ENCODE measurements around the gene ITGB3BP. TPM values are rescaled to one million over a fixed set of nuclear protein-coding genes. Genes with fewer than 3 reads are reported as not detected.

The ITGB3BP gene
- total and polyA plus RNA-seq, 2 donors = 34.2 to 63.8 TPM

GRCh38 chr1:63458750-63459149 lies 64.3 kb downstream of the ITGB3BP start:
- Histone ChIP-seq H3K27me3 (ENCODE audit: control insufficient read depth in 2 of 2, insufficient read depth in 1 of 2, low read length in 1 of 2) (no peaks in the 10 kb centered on the region), H3K36me3 (ENCODE audit: control insufficient read depth in 2 of 2, insufficient read depth in 2 of 2, low read length in 1 of 2) (no peaks in the 10 kb centered on the region), H3K9me3 (ENCODE audit: control insufficient read depth in 2 of 2, insufficient read depth in 1 of 2, low read length in 1 of 2) (no peaks in the 10 kb centered on the region), H3K4me3 (ENCODE audit: low read length in 2 of 2) (no peak overlapping the region), H3K4me1 (ENCODE audit: control insufficient read depth in 2 of 2, insufficient read depth in 2 of 2, low read length in 2 of 2) (no peaks in the 10 kb centered on the region), H3K27ac (ENCODE audit: low read depth in 1 of 2, low read length in 1 of 2) (no peak overlapping the region)
- no peak for DNase-seq (ENCODE audit: low read depth in 6 of 9, low spot score in 9 of 9)

GRCh38 chr1:63454269-63454668 lies 68.8 kb downstream of the ITGB3BP start:
- no peaks in the 10 kb centered on the region for H3K4me1 ChIP-seq (ENCODE audit: control insufficient read depth in 2 of 2, insufficient read depth in 2 of 2, low read length in 2 of 2)
- H3K4me3 ChIP-seq (ENCODE audit: low read length in 2 of 2) = no peak overlapping the region
- no peak for DNase-seq (ENCODE audit: low read depth in 6 of 9, low spot score in 9 of 9)
- H3K27me3 ChIP-seq (ENCODE audit: control insufficient read depth in 2 of 2, insufficient read depth in 1 of 2, low read length in 1 of 2) = no peaks in the 10 kb centered on the region
- no peaks in the 10 kb centered on the region for H3K36me3 ChIP-seq (ENCODE audit: control insufficient read depth in 2 of 2, insufficient read depth in 2 of 2, low read length in 1 of 2)
- no peak overlapping the region for H3K27ac ChIP-seq (ENCODE audit: low read depth in 1 of 2, low read length in 1 of 2)
- H3K9me3 ChIP-seq (ENCODE audit: control insufficient read depth in 2 of 2, insufficient read depth in 1 of 2, low read length in 1 of 2) = no peaks in the 10 kb centered on the region

- no peak overlapping the region for H3K27ac ChIP-seq (ENCODE audit: low read depth in 1 of 2, low read length in 1 of 2)
- DNase-seq (ENCODE audit: low read depth in 6 of 9, low spot score in 9 of 9) = no peak
- H3K4me1 ChIP-seq (ENCODE audit: control insufficient read depth in 2 of 2, insufficient read depth in 2 of 2, low read length in 2 of 2) = no peaks in the 10 kb centered on the region
- H3K9me3 ChIP-seq (ENCODE audit: control insufficient read depth in 2 of 2, insufficient read depth in 1 of 2, low read length in 1 of 2) = no peaks in the 10 kb centered on the region
- H3K27me3 ChIP-seq (ENCODE audit: control insufficient read depth in 2 of 2, insufficient read depth in 1 of 2, low read length in 1 of 2) = no peaks in the 10 kb centered on the region
- 99% methylated on average over 2 of the region's 2 CpGs for WGBS
- H3K4me3 ChIP-seq (ENCODE audit: low read length in 2 of 2) = no peak overlapping the region
- H3K36me3 ChIP-seq (ENCODE audit: control insufficient read depth in 2 of 2, insufficient read depth in 2 of 2, low read length in 1 of 2) = no peaks in the 10 kb centered on the region
Observed at GRCh38 chr1:63453232-63453631, 69.8 kb downstream of the ITGB3BP start.

- Histone ChIP-seq H3K9me3 (ENCODE audit: control insufficient read depth in 2 of 2, insufficient read depth in 1 of 2, low read length in 1 of 2) (no peaks in the 10 kb centered on the region), H3K27ac (ENCODE audit: low read depth in 1 of 2, low read length in 1 of 2) (no peak overlapping the region), H3K4me3 (ENCODE audit: low read length in 2 of 2) (no peak overlapping the region), H3K4me1 (ENCODE audit: control insufficient read depth in 2 of 2, insufficient read depth in 2 of 2, low read length in 2 of 2) (no peaks in the 10 kb centered on the region), H3K36me3 (ENCODE audit: control insufficient read depth in 2 of 2, insufficient read depth in 2 of 2, low read length in 1 of 2) (peaks cover 0 to 5% of the 10 kb centered on the region in 2 donors), H3K27me3 (ENCODE audit: control insufficient read depth in 2 of 2, insufficient read depth in 1 of 2, low read length in 1 of 2) (no peaks in the 10 kb centered on the region)
- DNase-seq (ENCODE audit: low read depth in 6 of 9, low spot score in 9 of 9) = no peak
- WGBS = 95% methylated on average over 1 of the region's 1 CpG
Observed at GRCh38 chr1:63450416-63450815, 72.6 kb downstream of the ITGB3BP start.

- Histone ChIP-seq H3K4me3 (ENCODE audit: low read length in 2 of 2) (no peak overlapping the region), H3K4me1 (ENCODE audit: control insufficient read depth in 2 of 2, insufficient read depth in 2 of 2, low read length in 2 of 2) (no peaks in the 10 kb centered on the region), H3K27ac (ENCODE audit: low read depth in 1 of 2, low read length in 1 of 2) (no peak overlapping the region), H3K36me3 (ENCODE audit: control insufficient read depth in 2 of 2, insufficient read depth in 2 of 2, low read length in 1 of 2) (peaks cover 0 to 5% of the 10 kb centered on the region in 2 donors), H3K9me3 (ENCODE audit: control insufficient read depth in 2 of 2, insufficient read depth in 1 of 2, low read length in 1 of 2) (no peaks in the 10 kb centered on the region), H3K27me3 (ENCODE audit: control insufficient read depth in 2 of 2, insufficient read depth in 1 of 2, low read length in 1 of 2) (no peaks in the 10 kb centered on the region)
- DNase-seq (ENCODE audit: low read depth in 6 of 9, low spot score in 9 of 9) = no peak
- 98% methylated on average over 3 of the region's 3 CpGs for WGBS
Observed at GRCh38 chr1:63448731-63449246, 74.2 kb downstream of the ITGB3BP start.

- Histone ChIP-seq H3K27ac (ENCODE audit: low read depth in 1 of 2, low read length in 1 of 2) (no peak overlapping the region), H3K9me3 (ENCODE audit: control insufficient read depth in 2 of 2, insufficient read depth in 1 of 2, low read length in 1 of 2) (no peaks in the 10 kb centered on the region), H3K36me3 (ENCODE audit: control insufficient read depth in 2 of 2, insufficient read depth in 2 of 2, low read length in 1 of 2) (peaks cover 0 to 5% of the 10 kb centered on the region in 2 donors), H3K4me3 (ENCODE audit: low read length in 2 of 2) (no peak overlapping the region), H3K27me3 (ENCODE audit: control insufficient read depth in 2 of 2, insufficient read depth in 1 of 2, low read length in 1 of 2) (no peaks in the 10 kb centered on the region), H3K4me1 (ENCODE audit: control insufficient read depth in 2 of 2, insufficient read depth in 2 of 2, low read length in 2 of 2) (no peaks in the 10 kb centered on the region)
- no peak for DNase-seq (ENCODE audit: low read depth in 6 of 9, low spot score in 9 of 9)
Observed at GRCh38 chr1:63442141-63442475, 80.9 kb downstream of the ITGB3BP start.

- no peaks in the 10 kb centered on the region for H3K27me3 ChIP-seq (ENCODE audit: control insufficient read depth in 2 of 2, insufficient read depth in 1 of 2, low read length in 1 of 2)
- no peaks in the 10 kb centered on the region for H3K4me1 ChIP-seq (ENCODE audit: control insufficient read depth in 2 of 2, insufficient read depth in 2 of 2, low read length in 2 of 2)
- H3K36me3 ChIP-seq (ENCODE audit: control insufficient read depth in 2 of 2, insufficient read depth in 2 of 2, low read length in 1 of 2) = peaks cover 0 to 6% of the 10 kb centered on the region in 2 donors
- H3K4me3 ChIP-seq (ENCODE audit: low read length in 2 of 2) = no peak overlapping the region
- H3K27ac ChIP-seq (ENCODE audit: low read depth in 1 of 2, low read length in 1 of 2) = no peak overlapping the region
- WGBS = 96% methylated on average over 4 of the region's 4 CpGs
- H3K9me3 ChIP-seq (ENCODE audit: control insufficient read depth in 2 of 2, insufficient read depth in 1 of 2, low read length in 1 of 2) = no peaks in the 10 kb centered on the region
- DNase-seq (ENCODE audit: low read depth in 6 of 9, low spot score in 9 of 9) = no peak
Observed at GRCh38 chr1:63435161-63435560, 87.9 kb downstream of the ITGB3BP start.

GRCh38 chr1:63429281-63429680 lies 93.7 kb downstream of the ITGB3BP start:
- Histone ChIP-seq H3K27ac (ENCODE audit: low read depth in 1 of 2, low read length in 1 of 2) (no peak overlapping the region), H3K27me3 (ENCODE audit: control insufficient read depth in 2 of 2, insufficient read depth in 1 of 2, low read length in 1 of 2) (no peaks in the 10 kb centered on the region), H3K9me3 (ENCODE audit: control insufficient read depth in 2 of 2, insufficient read depth in 1 of 2, low read length in 1 of 2) (no peaks in the 10 kb centered on the region), H3K4me3 (ENCODE audit: low read length in 2 of 2) (no peak overlapping the region), H3K4me1 (ENCODE audit: control insufficient read depth in 2 of 2, insufficient read depth in 2 of 2, low read length in 2 of 2) (no peaks in the 10 kb centered on the region), H3K36me3 (ENCODE audit: control insufficient read depth in 2 of 2, insufficient read depth in 2 of 2, low read length in 1 of 2) (peaks cover 0 to 7% of the 10 kb centered on the region in 2 donors)
- no peak for DNase-seq (ENCODE audit: low read depth in 6 of 9, low spot score in 9 of 9)

- H3K4me3 ChIP-seq (ENCODE audit: low read length in 2 of 2) = no peak overlapping the region
- peaks cover 0 to 7% of the 10 kb centered on the region in 2 donors for H3K36me3 ChIP-seq (ENCODE audit: control insufficient read depth in 2 of 2, insufficient read depth in 2 of 2, low read length in 1 of 2)
- H3K9me3 ChIP-seq (ENCODE audit: control insufficient read depth in 2 of 2, insufficient read depth in 1 of 2, low read length in 1 of 2) = no peaks in the 10 kb centered on the region
- H3K27me3 ChIP-seq (ENCODE audit: control insufficient read depth in 2 of 2, insufficient read depth in 1 of 2, low read length in 1 of 2) = no peaks in the 10 kb centered on the region
- no peak for DNase-seq (ENCODE audit: low read depth in 6 of 9, low spot score in 9 of 9)
- no peak overlapping the region for H3K27ac ChIP-seq (ENCODE audit: low read depth in 1 of 2, low read length in 1 of 2)
- no peaks in the 10 kb centered on the region for H3K4me1 ChIP-seq (ENCODE audit: control insufficient read depth in 2 of 2, insufficient read depth in 2 of 2, low read length in 2 of 2)
Observed at GRCh38 chr1:63428815-63429214, 94.2 kb downstream of the ITGB3BP start.

- DNase-seq (ENCODE audit: low read depth in 6 of 9, low spot score in 9 of 9) = no peak
- no peaks in the 10 kb centered on the region for H3K27me3 ChIP-seq (ENCODE audit: control insufficient read depth in 2 of 2, insufficient read depth in 1 of 2, low read length in 1 of 2)
- H3K36me3 ChIP-seq (ENCODE audit: control insufficient read depth in 2 of 2, insufficient read depth in 2 of 2, low read length in 1 of 2) = peaks cover 0 to 5% of the 10 kb centered on the region in 2 donors
- H3K9me3 ChIP-seq (ENCODE audit: control insufficient read depth in 2 of 2, insufficient read depth in 1 of 2, low read length in 1 of 2) = no peaks in the 10 kb centered on the region
- no peak overlapping the region for H3K4me3 ChIP-seq (ENCODE audit: low read length in 2 of 2)
- WGBS = 99% methylated on average over 2 of the region's 2 CpGs
- H3K4me1 ChIP-seq (ENCODE audit: control insufficient read depth in 2 of 2, insufficient read depth in 2 of 2, low read length in 2 of 2) = no peaks in the 10 kb centered on the region
- H3K27ac ChIP-seq (ENCODE audit: low read depth in 1 of 2, low read length in 1 of 2) = no peak overlapping the region
Observed at GRCh38 chr1:63423649-63424048, 99.4 kb downstream of the ITGB3BP start.

All from thymus (tissue), 11 donors.